ENCODE results near the gene ZNF622. TPM values are rescaled to one million over a fixed set of nuclear protein-coding genes. Genes with fewer than 3 reads are reported as not detected.
"Not testable (repeated sequence)": the region's sequence is repeated elsewhere in the genome, so short reads cannot be mapped to it uniquely, and the experiment has no call there.

Gene ZNF622
- total RNA-seq, 4 donors from 2014 or later: 21.1 to 27.3 (median 25.5) TPM

DNA sequence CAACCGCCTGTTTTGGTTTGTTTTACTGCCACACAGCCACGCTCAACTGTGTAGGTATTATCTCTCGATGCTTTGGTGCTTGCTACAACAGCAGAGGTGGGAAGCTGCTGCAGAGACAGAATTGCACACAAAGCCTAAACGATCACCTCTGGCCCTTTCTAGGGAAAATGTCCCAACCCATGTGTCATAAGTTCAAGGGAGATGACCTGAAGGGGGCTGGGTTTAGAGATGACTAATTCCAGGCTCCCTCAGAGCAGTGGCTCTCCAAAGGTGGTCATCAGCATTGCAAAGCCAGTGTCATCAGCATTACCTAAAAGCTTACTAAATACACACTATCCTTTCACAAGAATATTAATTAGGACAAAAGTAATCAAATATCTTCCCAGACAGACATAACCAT is 10.9 kb downstream of the ZNF622 start:
- Histone ChIP-seq H3K4me3 (no peak overlapping the region), H3K36me3 (peaks cover 79% of the 10 kb centered on the region), H3K4me1 (peaks cover 20% of the 10 kb centered on the region), H3K27ac (no peak overlapping the region), H3K9me3 (no peaks in the 10 kb centered on the region), H3K27me3 (no peaks in the 10 kb centered on the region)
- no peak for DNase-seq (ENCODE audit: low spot score in 2 of 2)
- WGBS: 86% methylated on average over 3 of the region's 4 CpGs
- TF ChIP-seq POLR2AphosphoS5 (IDR thresholded peaks at IDR 0.05) (no peak), EP300 (IDR thresholded peaks at IDR 0.05) (no peak)

DNA sequence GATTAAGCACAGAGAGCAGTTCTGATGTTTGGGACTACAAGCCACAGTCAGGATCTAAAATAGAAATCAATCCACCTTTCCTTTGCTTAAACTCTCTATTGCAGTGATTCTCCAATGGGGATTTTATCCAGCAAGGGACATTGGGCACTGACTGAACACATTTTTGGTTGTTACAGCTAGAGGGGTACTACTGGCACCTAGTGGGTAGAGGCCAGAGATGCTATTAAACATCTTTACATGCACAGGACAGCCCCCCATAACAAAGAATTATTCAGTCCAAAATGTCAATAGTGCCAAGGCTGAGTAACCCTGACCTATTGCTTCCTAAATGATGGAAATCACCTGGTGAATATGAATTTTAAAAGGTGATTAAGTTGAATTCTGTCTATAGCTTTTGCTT is 12.0 kb downstream of the ZNF622 start:
- Histone ChIP-seq H3K27me3 (no peaks in the 10 kb centered on the region), H3K4me3 (no peak overlapping the region), H3K4me1 (peaks cover 20% of the 10 kb centered on the region), H3K9me3 (no peaks in the 10 kb centered on the region), H3K27ac (no peak overlapping the region), H3K36me3 (peaks cover 78% of the 10 kb centered on the region)
- DNase-seq (ENCODE audit: low spot score in 2 of 2): no peak
- TF ChIP-seq, protein P1, sequence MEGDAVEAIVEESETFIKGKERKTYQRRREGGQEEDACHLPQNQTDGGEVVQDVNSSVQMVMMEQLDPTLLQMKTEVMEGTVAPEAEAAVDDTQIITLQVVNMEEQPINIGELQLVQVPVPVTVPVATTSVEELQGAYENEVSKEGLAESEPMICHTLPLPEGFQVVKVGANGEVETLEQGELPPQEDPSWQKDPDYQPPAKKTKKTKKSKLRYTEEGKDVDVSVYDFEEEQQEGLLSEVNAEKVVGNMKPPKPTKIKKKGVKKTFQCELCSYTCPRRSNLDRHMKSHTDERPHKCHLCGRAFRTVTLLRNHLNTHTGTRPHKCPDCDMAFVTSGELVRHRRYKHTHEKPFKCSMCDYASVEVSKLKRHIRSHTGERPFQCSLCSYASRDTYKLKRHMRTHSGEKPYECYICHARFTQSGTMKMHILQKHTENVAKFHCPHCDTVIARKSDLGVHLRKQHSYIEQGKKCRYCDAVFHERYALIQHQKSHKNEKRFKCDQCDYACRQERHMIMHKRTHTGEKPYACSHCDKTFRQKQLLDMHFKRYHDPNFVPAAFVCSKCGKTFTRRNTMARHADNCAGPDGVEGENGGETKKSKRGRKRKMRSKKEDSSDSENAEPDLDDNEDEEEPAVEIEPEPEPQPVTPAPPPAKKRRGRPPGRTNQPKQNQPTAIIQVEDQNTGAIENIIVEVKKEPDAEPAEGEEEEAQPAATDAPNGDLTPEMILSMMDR (IDR thresholded peaks at IDR 0.05): no peak
- no peak for TF ChIP-seq EP300 (IDR thresholded peaks at IDR 0.05)
- no peak for TF ChIP-seq POLR2AphosphoS5 (IDR thresholded peaks at IDR 0.05)
- TF ChIP-seq POLR2A (IDR thresholded peaks at IDR 0.05): no peak

DNA sequence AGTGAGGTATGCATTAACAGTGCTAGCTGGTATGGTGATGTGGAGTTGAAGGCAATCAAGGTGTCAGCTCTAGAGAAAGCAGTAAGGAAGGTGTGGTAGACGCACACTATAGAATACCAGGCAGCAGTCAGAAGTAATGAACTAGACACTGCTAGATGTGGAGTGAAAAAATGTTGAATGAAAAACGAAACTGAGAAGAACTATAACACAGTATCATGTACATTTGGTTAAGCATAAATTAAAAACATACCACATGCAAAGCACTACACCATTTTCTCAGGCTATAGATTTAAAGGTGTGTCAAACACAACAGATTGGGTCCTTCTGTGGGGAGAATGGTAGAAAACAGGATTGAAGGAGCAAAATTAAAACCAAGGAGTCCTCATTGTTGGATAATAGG is 15.4 kb downstream of the ZNF622 start:
- TF ChIP-seq POLR2A (IDR thresholded peaks at IDR 0.05) (no peak), POLR2AphosphoS5 (IDR thresholded peaks at IDR 0.05) (no peak), EP300 (IDR thresholded peaks at IDR 0.05) (no peak)
- TF ChIP-seq, protein P1 (IDR thresholded peaks at IDR 0.05): no peak
- WGBS: 87% methylated on average over 2 of the region's 2 CpGs
- peaks cover 72% of the 10 kb centered on the region for H3K36me3 ChIP-seq
- no peak for DNase-seq (ENCODE audit: low spot score in 2 of 2)
- no peaks in the 10 kb centered on the region for H3K9me3 ChIP-seq
- H3K4me3 ChIP-seq: no peak overlapping the region
- H3K27ac ChIP-seq: no peak overlapping the region
- H3K27me3 ChIP-seq: no peaks in the 10 kb centered on the region
- no peaks in the 10 kb centered on the region for H3K4me1 ChIP-seq

DNA sequence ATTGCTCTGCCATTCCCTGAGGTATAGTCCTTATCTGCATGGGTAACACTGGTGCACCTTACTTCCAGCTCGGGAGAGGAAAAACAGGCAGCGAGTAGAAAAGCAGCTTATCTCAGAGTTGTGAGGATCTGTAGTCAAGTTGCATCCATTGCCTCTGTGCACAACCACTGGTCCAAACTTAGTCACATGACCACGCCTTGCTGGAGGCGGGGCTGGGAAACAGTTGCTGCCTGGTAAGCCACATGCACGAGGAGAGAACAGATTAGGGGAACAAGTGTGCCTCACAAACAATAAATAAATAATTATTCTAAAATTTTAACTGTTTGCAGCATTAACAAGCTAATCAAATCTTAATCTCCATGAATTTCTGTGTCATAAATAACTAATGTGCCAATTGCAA is 18.6 kb downstream of the ZNF622 start:
- Histone ChIP-seq H3K27ac (no peak overlapping the region), H3K27me3 (no peaks in the 10 kb centered on the region), H3K36me3 (peaks cover 55% of the 10 kb centered on the region), H3K4me1 (no peaks in the 10 kb centered on the region), H3K4me3 (no peak overlapping the region), H3K9me3 (no peaks in the 10 kb centered on the region)
- WGBS: 86% methylated on average over 5 of the region's 5 CpGs
- TF ChIP-seq, protein P1 (IDR thresholded peaks at IDR 0.05): no peak
- TF ChIP-seq POLR2A (IDR thresholded peaks at IDR 0.05) (no peak), EP300 (IDR thresholded peaks at IDR 0.05) (no peak), POLR2AphosphoS5 (IDR thresholded peaks at IDR 0.05) (no peak)
- no peak for DNase-seq (ENCODE audit: low spot score in 2 of 2)

DNA sequence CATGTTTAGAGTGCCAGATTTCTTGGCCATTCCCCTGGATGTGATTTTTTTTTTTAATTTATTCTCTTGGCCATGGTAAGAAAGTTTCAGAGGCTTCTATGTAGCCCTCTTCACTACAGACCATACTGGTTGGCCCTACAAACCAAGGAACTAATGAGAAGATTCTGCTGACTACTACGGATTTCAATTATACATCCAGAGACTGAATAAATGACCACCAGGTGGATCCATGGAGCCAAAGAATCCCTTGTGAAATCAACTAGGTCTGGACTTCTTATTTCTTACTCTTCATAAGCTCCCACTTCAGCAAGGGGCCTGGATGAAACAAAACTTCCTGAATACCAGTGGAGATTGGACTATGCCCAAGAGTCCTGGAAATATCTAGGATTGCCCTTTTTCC is 27.6 kb downstream of the ZNF622 start:
- Histone ChIP-seq H3K4me1 (no peaks in the 10 kb centered on the region), H3K27me3 (peaks cover 3% of the 10 kb centered on the region), H3K36me3 (no peaks in the 10 kb centered on the region), H3K27ac (no peak overlapping the region), H3K9me3 (no peaks in the 10 kb centered on the region), H3K4me3 (no peak overlapping the region)
- 94% methylated on average over 1 of the region's 1 CpG for WGBS
- TF ChIP-seq EP300 (IDR thresholded peaks at IDR 0.05) (no peak), POLR2AphosphoS5 (IDR thresholded peaks at IDR 0.05) (no peak), POLR2A (IDR thresholded peaks at IDR 0.05) (no peak)
- TF ChIP-seq, protein P1 (IDR thresholded peaks at IDR 0.05): no peak
- DNase-seq (ENCODE audit: low spot score in 2 of 2): no peak

DNA sequence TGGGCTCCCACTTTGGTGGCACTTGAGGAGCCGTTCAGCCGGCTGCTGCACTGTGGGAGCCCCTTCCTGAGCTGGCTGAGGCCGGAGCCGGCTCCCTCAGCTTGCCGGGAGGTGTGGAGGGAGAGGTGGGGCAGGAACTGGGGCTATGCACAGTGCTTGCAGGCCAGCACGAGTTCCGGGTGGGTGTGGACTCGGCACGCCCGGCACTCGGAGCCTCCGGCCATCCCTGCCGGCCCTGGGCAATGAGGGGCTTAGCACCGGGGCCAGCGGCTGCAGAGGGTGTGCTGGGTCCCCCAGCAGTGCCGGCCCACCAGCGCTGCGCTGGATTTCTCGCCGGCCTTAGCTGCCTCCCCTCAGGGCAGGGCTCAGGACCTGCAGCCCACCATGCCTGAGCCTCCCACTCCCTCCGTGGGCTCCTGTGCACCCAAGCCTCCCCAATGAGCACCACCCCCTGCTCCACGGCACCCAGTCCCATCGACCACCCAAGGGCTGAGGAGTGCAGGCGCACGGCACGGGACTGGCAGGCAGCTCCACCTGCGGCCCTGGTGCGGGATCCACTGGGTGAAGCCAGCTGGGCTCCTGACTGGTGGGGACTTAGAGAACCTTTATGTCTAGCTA is 29.4 kb downstream of the ZNF622 start:
- not testable (repeated sequence) for H3K9me3 ChIP-seq; DNase-seq (ENCODE audit: low spot score in 2 of 2); H3K36me3 ChIP-seq; H3K27me3 ChIP-seq; H3K4me3 ChIP-seq; H3K4me1 ChIP-seq; H3K27ac ChIP-seq
- 63% methylated on average over 3 of the region's 28 CpGs for WGBS
